ACC112 (cell line): ENCODE data around the gene DGCR6.
"Not testable (repeated sequence)": the region's sequence is repeated elsewhere in the genome, so short reads cannot be mapped to it uniquely, and the experiment has no call there.

Experiments used
- H2AFZ ChIP-seq: fragments of 200-600 bp; sonication (generic); one replicate; pipeline ENCODE4 v1.6.0; 2017; ENCODE audit warnings: antibody characterized with exemption, low read length; ENCODE audit not compliant: unreplicated experiment
- H3K27ac ChIP-seq: fragments of 200-600 bp; sonication (generic); 2 replicates; pipeline ENCODE4 v1.5.1; 2014; ENCODE audit warnings: low read depth, mild to moderate bottlenecking, antibody characterized with exemption, low read length, moderate library complexity
- H3K27me3 ChIP-seq: fragments of 200-600 bp; sonication (generic); 2 replicates; pipeline ENCODE4 v1.6.1; 2014; ENCODE audit warnings: mild to moderate bottlenecking, antibody characterized with exemption, low read length, moderate library complexity, mixed read lengths; ENCODE audit not compliant: insufficient read depth
- H3K36me3 ChIP-seq: fragments of 200-600 bp; sonication (generic); 2 replicates; pipeline ENCODE4 v1.6.1; 2016; ENCODE audit warnings: mild to moderate bottlenecking, antibody characterized with exemption, low read length, moderate library complexity, mixed read lengths; ENCODE audit not compliant: insufficient read depth
- H3K4me1 ChIP-seq: fragments of 200-600 bp; sonication (generic); one replicate; pipeline ENCODE4 v1.6.1; 2016; ENCODE audit warnings: low read length, mixed read lengths; ENCODE audit not compliant: insufficient read depth, unreplicated experiment, control insufficient read depth
- H3K4me3 ChIP-seq: fragments of 200-600 bp; sonication (generic); 2 replicates; pipeline ENCODE4 v1.5.1; 2014; ENCODE audit warnings: mild to moderate bottlenecking, low read depth, low read length
- H3K79me2 ChIP-seq: fragments of 200-600 bp; sonication (generic); one replicate; pipeline ENCODE4 v1.6.0; 2016; ENCODE audit warnings: low read length; ENCODE audit not compliant: control insufficient read depth, unreplicated experiment, insufficient read depth

Gene DGCR6

DNA sequence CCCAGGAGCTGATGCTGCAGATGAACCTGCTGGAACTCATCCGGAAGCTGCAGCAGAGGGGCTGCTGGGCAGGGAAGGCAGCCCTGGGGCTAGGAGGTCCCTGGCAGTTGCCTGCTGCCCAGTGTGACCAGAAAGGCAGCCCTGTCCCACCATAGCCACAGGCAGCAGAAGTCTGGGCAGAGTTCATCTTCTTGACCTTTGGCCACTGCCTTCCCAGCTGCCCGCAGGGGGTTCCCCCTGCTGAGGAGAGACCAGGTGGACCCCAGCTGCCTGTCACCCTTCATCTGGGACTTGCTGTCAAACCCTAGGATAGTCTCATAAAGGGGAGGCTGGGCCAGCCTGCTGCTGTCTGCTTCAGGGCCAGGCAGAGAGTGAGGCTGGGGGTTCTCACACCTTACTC lies 5.4 kb downstream of the DGCR6 start:
- H3K27me3 ChIP-seq, H3K27ac ChIP-seq, H3K4me3 ChIP-seq, H3K4me1 ChIP-seq, H3K79me2 ChIP-seq, H2AFZ ChIP-seq, H3K36me3 ChIP-seq: not testable (repeated sequence)

DNA sequence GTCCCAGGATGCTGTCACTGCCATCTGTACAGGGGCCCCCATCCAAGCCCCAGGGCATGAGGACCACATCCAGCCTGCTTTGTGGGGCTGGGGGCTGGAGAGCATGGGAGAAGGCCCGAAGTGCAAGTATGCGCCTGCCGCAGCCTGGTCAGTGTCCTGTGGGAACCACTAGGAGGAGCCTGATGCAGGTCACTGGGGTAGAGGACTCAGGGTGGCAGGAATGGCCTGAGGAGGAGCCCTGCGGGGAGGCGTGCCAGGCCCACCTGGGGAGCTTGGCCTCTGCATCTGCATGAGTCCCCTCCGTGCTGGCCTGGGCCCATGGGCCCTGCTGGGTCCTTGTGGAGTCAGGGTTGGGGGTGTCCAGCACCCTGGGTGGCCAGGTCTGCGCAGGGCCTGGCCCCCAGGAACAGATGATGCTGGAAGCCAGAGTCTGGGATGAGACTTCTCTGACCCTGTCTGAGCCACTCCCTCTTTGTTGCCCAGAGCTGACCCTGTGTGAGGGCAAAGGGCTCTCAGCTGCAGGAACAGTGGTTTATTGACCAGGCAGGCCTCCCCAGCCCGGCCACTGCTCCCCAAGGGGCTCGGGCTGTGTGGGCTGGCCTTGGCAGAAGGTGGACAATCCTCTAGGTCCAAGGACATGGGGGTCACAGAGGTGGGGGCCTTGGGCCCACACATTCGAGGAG lies 6.3 kb downstream of the DGCR6 start:
- H3K4me1 ChIP-seq, H3K27me3 ChIP-seq, H3K79me2 ChIP-seq, H3K4me3 ChIP-seq, H2AFZ ChIP-seq, H3K27ac ChIP-seq, H3K36me3 ChIP-seq: not testable (repeated sequence)

DNA sequence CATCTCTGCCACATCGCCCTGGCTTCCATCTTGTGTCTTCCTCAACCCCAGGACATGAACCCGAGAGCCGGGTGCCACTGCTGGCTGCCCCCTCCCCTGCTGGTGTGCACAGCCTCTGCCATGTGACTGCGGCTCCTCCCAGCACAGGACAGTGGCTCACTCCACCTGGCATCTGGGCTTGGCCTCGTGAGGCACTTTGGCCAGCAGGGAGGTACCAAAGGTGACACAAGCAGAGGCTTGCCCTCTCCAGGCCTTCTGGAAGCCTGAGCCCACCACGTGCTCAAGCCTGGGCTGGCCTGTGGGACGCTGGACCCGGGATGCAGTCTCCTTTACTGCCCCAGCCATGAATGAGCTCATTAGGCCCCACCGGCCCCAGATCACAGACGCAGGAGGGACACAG lies 8.4 kb downstream of the DGCR6 start:
- not testable (repeated sequence) for H3K36me3 ChIP-seq, H3K79me2 ChIP-seq, H3K4me3 ChIP-seq, H3K27me3 ChIP-seq, H2AFZ ChIP-seq, H3K4me1 ChIP-seq, H3K27ac ChIP-seq

DNA sequence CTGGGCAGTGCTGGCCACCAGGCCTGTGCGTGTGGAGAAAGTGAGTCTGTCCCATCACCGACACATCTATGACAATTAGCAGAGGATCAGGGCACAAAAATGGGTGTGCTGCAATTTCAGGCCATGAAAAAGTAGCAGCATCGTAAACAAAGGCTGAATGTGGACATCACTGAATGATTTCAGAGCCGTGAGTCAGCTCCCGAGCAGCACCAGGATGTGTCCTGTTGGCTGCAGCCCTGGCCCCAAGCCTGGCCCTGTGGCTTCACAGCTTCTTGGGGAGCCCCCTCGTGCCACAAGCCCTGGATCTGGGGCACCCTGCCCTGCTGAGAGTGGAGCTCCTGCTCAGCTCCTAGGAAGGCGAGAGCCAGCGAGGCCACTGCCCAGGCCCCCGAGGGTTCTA lies 9.4 kb downstream of the DGCR6 start:
- not testable (repeated sequence) for H3K27ac ChIP-seq, H3K79me2 ChIP-seq, H3K27me3 ChIP-seq, H3K36me3 ChIP-seq, H2AFZ ChIP-seq, H3K4me1 ChIP-seq, H3K4me3 ChIP-seq

DNA sequence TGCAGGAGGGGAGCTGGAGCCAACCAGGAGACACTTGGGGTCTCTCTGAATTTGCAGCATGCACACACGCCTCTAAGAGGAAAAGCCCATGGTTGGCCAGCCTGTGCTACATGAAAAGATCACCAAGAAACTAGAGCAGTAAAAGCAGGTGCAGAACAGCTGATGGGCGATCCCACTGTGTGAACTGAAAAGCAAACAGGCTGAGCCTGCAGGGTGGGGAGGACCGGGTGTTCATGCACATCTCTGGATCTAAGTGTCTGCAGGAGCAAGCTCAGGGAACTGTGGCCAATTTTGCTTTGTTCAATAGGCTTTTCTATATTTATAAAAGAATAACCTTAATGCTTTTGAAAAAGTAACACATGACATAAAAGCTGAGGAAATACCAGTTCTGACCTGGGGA lies 11.7 kb downstream of the DGCR6 start:
- H3K79me2 ChIP-seq, H3K27me3 ChIP-seq, H3K4me3 ChIP-seq, H3K4me1 ChIP-seq, H2AFZ ChIP-seq, H3K27ac ChIP-seq, H3K36me3 ChIP-seq: not testable (repeated sequence)

DNA sequence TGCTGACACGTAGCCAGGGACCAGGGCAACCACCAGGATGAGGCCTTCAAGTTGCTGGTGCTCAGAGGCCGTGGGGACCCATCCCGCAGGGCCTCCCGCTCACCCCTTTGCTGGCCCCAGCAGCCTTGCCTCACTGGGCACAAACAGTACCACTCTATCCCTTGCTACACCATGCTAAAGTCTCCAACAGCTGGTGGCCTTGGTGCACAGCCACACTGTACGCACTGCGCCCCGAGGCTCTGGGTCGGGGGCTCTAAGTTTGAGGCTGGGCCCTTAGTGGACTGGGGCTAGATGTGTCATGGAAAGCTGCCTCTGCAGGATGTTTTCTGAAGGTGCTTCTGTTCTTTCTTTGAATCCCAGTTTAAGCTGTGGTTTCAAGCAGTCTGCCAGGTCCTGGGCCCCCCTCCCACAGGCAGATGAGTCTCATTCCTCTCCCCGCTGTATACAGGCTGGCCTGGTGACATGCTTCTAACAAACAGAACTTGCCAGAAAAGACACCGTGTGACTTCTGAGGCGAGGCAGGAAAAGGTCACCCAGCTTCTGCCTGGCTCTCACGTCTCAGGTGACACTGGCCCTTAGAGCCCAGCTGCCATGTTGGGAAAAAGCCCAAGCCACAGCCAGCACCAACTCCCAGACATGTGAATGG lies 14.3 kb downstream of the DGCR6 start:
- not testable (repeated sequence) for H3K36me3 ChIP-seq, H3K79me2 ChIP-seq

DNA sequence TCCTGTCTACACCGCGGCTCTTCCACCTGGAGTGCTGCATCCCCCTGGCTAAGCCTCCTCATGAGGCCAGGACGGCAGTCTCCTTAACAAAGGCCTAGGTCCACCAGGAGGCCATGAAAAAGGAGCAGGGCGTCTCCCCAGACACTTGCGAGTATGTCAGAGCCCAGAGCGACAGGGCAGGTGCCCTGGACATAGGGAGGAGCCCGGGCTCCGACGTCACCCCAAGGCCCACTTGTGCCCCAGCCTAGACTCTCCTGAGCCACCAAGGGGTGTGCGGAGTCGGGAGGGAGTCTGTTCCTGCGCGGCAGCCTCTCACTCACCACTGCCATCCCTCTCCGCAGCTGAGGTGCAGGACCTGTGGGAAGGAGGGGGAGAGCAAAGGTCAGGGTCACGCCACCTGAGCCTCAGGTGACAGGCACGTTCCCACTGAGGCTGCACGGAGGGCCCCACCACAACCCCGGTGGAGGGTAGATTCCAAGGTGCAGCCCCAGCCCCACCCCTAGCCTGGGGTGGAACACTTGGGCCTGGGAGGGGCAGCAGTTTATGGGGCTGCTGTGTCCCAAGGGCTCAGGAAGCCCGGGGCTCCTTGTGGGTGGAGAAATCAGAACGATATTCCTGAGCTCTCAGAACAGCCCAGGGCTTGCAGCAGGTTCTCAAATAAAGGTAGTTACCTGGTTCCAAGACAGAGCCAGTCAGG lies 19.4 kb downstream of the DGCR6 start:
- no peaks in the 10 kb centered on the region for H3K27me3 ChIP-seq
- no peaks in the 10 kb centered on the region for H3K36me3 ChIP-seq
- no peak overlapping the region for H3K27ac ChIP-seq
- no peaks in the 10 kb centered on the region for H3K79me2 ChIP-seq
- H3K4me3 ChIP-seq = no peak overlapping the region
- H3K4me1 ChIP-seq = no peaks in the 10 kb centered on the region
- no peak overlapping the region for H2AFZ ChIP-seq

More for the DNA sequence above, 14.3 kb downstream of the DGCR6 start:
- H3K4me3 ChIP-seq, H2AFZ ChIP-seq, H3K27ac ChIP-seq, H3K4me1 ChIP-seq, H3K27me3 ChIP-seq: not testable (repeated sequence)

DNA sequence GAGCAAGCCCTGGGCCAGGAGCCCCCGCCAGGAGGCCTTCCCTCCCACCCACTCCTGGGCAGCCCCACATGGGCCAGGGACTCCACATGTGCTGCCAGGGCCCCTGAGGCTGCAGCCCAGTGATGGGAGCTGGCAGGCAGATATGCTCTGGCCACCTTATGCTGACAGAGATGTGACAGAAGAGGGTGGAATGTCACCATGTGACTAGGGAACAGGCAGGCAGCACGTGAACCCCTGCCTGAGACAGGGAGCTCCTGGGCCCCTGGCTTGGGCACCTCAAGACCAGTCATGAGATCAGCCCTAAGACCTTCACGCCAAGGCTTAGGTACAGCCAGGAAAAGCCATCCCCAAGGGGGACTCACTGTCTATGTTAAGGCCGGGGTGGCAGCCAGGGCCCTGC lies 20.9 kb downstream of the DGCR6 start:
- H3K79me2 ChIP-seq = no peaks in the 10 kb centered on the region
- no peaks in the 10 kb centered on the region for H3K27me3 ChIP-seq
- H3K4me1 ChIP-seq = no peaks in the 10 kb centered on the region
- no peak overlapping the region for H2AFZ ChIP-seq
- no peak overlapping the region for H3K4me3 ChIP-seq
- H3K36me3 ChIP-seq = no peaks in the 10 kb centered on the region
- H3K27ac ChIP-seq = no peak overlapping the region

DNA sequence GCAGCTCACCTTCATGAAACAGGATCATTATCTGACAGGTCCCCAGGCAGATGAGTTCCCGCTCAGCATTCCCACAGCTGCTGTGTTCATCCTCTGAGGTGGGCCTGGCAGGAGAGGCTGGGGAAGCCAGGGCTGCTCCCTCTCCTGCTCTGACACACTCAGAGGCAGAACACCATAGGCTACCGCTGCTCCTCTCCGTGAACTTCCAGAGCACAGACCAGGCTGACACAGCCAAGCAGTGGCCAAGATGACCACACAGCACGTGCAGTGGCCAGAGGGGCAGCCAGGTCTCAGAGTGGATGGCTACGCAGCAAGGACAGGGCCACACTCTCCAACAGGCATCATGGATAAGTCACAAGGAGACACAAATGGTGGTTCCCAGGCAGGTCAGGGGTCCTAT lies 21.5 kb downstream of the DGCR6 start:
- H2AFZ ChIP-seq = no peak overlapping the region
- H3K4me1 ChIP-seq = no peaks in the 10 kb centered on the region
- no peak overlapping the region for H3K27ac ChIP-seq
- no peak overlapping the region for H3K4me3 ChIP-seq
- H3K27me3 ChIP-seq = no peaks in the 10 kb centered on the region
- no peaks in the 10 kb centered on the region for H3K36me3 ChIP-seq
- H3K79me2 ChIP-seq = no peaks in the 10 kb centered on the region

DNA sequence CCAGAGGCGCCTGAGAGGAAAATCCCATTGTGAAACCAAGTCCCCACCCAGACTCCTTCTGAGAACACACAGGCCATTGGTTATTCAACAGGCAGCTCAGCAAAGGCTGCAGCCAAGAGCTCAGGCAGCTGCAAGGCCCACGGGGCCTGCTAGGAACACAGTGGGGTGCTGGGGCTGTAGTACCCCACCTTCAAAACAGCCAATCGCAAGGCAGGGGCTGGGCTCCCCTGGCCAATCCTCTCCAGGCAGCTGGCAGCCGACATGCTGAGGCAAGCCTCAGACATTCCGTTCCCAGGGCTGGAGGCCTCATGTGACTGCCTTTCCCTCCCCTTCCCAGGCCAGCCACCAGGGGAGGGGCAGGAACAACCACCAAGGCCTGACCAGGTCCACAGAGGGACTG lies 23.3 kb downstream of the DGCR6 start:
- H3K79me2 ChIP-seq = no peaks in the 10 kb centered on the region
- no peak overlapping the region for H3K27ac ChIP-seq
- no peaks in the 10 kb centered on the region for H3K4me1 ChIP-seq
- no peaks in the 10 kb centered on the region for H3K36me3 ChIP-seq
- H3K27me3 ChIP-seq = no peaks in the 10 kb centered on the region
- no peak overlapping the region for H3K4me3 ChIP-seq
- H2AFZ ChIP-seq = no peak overlapping the region
